ENCODE data around the gene PBX1. TPM values are rescaled to one million over a fixed set of nuclear protein-coding genes. Genes with fewer than 3 reads are reported as not detected.

The PBX1 gene
- total and polyA plus RNA-seq, 8 donors, result 11.0 to 113 (median 23.0) TPM

DNA sequence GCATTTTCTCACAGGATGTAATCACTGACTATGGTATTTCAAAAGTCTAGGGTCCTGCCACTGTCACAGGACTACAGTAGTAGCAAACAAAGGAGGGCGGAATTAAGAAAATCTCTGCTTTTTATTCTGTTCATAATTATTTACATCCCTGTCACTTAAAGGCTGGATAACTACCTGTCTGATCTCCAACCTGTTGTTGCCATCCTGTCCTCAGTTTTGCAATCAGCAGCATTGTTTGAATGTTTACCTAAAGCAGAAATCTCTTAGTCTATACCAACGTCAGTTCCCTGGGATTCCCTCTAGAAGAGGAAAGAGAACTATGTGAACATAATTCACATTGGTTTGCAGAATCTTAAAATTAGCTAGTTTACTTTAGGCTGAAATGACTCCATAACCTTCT lies 218.5 kb downstream of the PBX1 start:
- WGBS, 5 donors, result 61 to 70% (median 65%) methylated on average over 2 of the region's 2 CpGs
- TF ChIP-seq POLR2AphosphoS5 (IDR thresholded peaks at IDR 0.05), result no peak
- TF ChIP-seq POLR2A (IDR thresholded peaks at IDR 0.05), result no peak
- TF ChIP-seq EP300 (IDR thresholded peaks at IDR 0.05), result no peak
- TF ChIP-seq, protein P1, sequence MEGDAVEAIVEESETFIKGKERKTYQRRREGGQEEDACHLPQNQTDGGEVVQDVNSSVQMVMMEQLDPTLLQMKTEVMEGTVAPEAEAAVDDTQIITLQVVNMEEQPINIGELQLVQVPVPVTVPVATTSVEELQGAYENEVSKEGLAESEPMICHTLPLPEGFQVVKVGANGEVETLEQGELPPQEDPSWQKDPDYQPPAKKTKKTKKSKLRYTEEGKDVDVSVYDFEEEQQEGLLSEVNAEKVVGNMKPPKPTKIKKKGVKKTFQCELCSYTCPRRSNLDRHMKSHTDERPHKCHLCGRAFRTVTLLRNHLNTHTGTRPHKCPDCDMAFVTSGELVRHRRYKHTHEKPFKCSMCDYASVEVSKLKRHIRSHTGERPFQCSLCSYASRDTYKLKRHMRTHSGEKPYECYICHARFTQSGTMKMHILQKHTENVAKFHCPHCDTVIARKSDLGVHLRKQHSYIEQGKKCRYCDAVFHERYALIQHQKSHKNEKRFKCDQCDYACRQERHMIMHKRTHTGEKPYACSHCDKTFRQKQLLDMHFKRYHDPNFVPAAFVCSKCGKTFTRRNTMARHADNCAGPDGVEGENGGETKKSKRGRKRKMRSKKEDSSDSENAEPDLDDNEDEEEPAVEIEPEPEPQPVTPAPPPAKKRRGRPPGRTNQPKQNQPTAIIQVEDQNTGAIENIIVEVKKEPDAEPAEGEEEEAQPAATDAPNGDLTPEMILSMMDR (IDR thresholded peaks at IDR 0.05), result no peak
- Histone ChIP-seq H3K9me3 (no peaks in the 10 kb centered on the region), H3K27me3 (no peaks in the 10 kb centered on the region), H3K36me3 (no peaks in the 10 kb centered on the region), H3K27ac (no peak overlapping the region), H3K4me3 (no peak overlapping the region), H3K4me1 (peaks cover 26 to 88% (median 48%) of the 10 kb centered on the region in 4 donors)
- intact Hi-C loops (cut with DNase I; ENCODE audit: low total_unique reads), result no loop called here
- no peak for DNase-seq

DNA sequence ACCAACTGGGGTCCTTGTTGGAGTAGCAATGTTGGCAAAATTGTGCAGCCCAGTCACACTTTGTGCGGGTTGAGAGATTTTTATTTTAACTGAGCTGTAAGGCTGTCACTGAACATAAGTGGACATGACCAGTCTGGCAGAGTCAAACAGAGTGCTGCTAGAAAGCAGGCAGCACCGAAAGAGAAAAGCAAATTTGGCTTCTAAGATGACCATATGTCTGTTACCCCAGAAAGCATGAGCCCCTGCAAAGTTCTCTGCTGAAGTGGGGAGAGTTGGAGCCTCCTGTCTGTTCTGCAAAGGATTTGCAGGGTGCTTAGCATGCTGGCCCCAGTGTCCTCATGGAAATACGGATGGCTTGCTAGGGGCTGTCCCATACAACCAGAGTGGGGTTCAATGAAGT lies 220.4 kb downstream of the PBX1 start:
- Histone ChIP-seq H3K9me3 (no peaks in the 10 kb centered on the region), H3K27ac (peak overlapping the region in 3 of 5 donors; percentile 64 to 81 (median 74)), H3K4me1 (peaks cover 14 to 74% (median 39%) of the 10 kb centered on the region in 4 donors), H3K27me3 (no peaks in the 10 kb centered on the region), H3K36me3 (no peaks in the 10 kb centered on the region), H3K4me3 (no peak overlapping the region)
- WGBS, 5 donors, result 77 to 90% (median 80%) methylated on average over 3 of the region's 3 CpGs
- DNase-seq, result no peak
- no peak for TF ChIP-seq POLR2AphosphoS5 (IDR thresholded peaks at IDR 0.05)
- TF ChIP-seq, protein P1 (IDR thresholded peaks at IDR 0.05), result no peak
- TF ChIP-seq POLR2A (IDR thresholded peaks at IDR 0.05), result no peak
- no peak for TF ChIP-seq EP300 (IDR thresholded peaks at IDR 0.05)
- intact Hi-C loops (cut with DNase I; ENCODE audit: low total_unique reads), result no loop called here

DNA sequence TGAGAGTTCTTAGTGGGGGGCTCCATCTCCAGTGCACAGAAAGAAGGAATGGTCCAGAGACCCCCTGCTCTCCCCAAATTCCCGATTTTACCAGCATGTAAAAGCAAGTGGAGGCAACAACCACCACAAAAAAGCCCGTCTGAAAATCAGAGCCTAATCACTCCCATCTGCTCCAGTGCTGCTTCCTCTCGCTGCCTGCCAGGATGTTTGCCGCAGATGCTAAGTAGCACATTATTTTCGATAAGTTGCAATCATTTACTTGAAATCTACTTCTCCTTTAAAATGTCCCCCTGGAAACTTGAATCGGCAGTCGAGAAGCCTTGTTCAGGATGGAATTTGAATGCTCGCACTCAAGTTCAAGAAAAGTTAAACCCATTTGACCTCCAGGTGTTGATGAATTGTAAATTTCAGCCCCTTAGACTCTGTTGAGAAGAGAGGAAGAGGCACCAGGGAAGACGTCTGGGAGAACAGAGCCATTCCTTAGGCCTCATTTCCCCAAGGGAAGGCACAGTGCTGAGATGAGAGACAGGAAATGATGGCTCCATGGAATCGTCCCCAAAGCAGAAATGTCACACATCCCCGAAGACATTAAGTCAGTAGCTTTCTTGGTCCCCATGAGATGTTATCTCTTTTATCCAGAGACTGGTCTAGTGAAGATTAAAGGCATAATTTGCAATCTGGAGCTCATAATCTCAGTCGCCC lies 221.3 kb downstream of the PBX1 start:
- 68 to 87% (median 82%) methylated on average over 12 of the region's 12 CpGs for WGBS, 5 donors
- TF ChIP-seq POLR2AphosphoS5 (IDR thresholded peaks at IDR 0.05) (no peak), EP300 (IDR thresholded peaks at IDR 0.05) (no peak), POLR2A (IDR thresholded peaks at IDR 0.05) (no peak)
- TF ChIP-seq, protein P1 (IDR thresholded peaks at IDR 0.05), result no peak
- H3K27ac ChIP-seq, result peak overlapping the region in 4 of 5 donors; percentile 53 to 81 (median 69)
- H3K9me3 ChIP-seq, result no peaks in the 10 kb centered on the region
- H3K4me1 ChIP-seq, result peaks cover 5 to 74% (median 34%) of the 10 kb centered on the region in 4 donors
- H3K27me3 ChIP-seq, result no peaks in the 10 kb centered on the region
- H3K36me3 ChIP-seq, result no peaks in the 10 kb centered on the region
- H3K4me3 ChIP-seq, result no peak overlapping the region
- intact Hi-C loops (cut with DNase I; ENCODE audit: low total_unique reads), result no loop called here
- no peak for DNase-seq

DNA sequence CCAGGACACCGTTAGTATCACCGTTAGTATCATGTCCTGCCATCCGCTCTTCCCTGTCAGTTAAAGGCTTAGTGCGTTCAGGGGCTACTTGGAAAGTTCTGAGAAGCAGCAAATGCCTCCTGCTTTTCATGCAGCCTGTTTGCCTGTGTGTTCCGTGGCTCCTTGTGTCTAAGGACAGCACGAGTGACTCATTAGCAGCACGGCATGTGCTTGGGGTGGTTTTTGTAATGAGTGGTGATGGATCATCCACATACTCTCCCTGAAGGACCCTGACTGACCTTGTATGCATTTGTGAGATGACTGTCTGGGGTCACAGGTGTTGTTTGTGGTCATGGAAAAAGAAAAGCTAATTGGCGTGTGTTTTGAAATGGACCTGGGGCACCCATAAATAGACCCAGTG lies 221.9 kb downstream of the PBX1 start:
- no peaks in the 10 kb centered on the region for H3K27me3 ChIP-seq
- DNase-seq, result no peak
- no peak overlapping the region for H3K4me3 ChIP-seq
- no peaks in the 10 kb centered on the region for H3K9me3 ChIP-seq
- intact Hi-C loops (cut with DNase I; ENCODE audit: low total_unique reads), result no loop called here
- no peaks in the 10 kb centered on the region for H3K36me3 ChIP-seq
- 64 to 88% (median 79%) methylated on average over 8 of the region's 8 CpGs for WGBS, 5 donors
- H3K27ac ChIP-seq, result peak overlapping the region in 4 of 5 donors; percentile 53 to 81 (median 69)
- TF ChIP-seq, protein P1 (IDR thresholded peaks at IDR 0.05), result no peak
- TF ChIP-seq POLR2AphosphoS5 (IDR thresholded peaks at IDR 0.05) (peak; percentile 18 to 91 (median 86)), POLR2A (IDR thresholded peaks at IDR 0.05) (no peak), EP300 (IDR thresholded peaks at IDR 0.05) (peak; percentile 84)
- peaks cover 4 to 74% (median 33%) of the 10 kb centered on the region in 4 donors for H3K4me1 ChIP-seq
